Tibial artery (tissue), 4 donors: ENCODE results near the gene OTOS.

ENCODE experiments used
- DNase-seq, 2 donors: peaks; one replicate each; pipeline ENCODE4 v3.0.0-alpha.2; 2019
- H3K27ac ChIP-seq, 2 donors: fragments of 200-600 bp; sonication (generic) in 1 of 2; 1 replicate in 1 of 2; 2 replicates in 1 of 2; pipeline ENCODE4 v1.5.1; 2018 to 2019; ENCODE audit warnings: mild to moderate bottlenecking in 1 of 2
- H3K27me3 ChIP-seq, 2 donors: fragments of 200-600 bp; sonication (generic) in 1 of 2; one replicate each; pipeline versions ENCODE4 v1.5.1 to v1.6.0; 2016 to 2019
- H3K36me3 ChIP-seq, 3 donors: fragments of 200-600 bp; sonication (generic) in 2 of 3; one replicate each; pipeline ENCODE4 v1.5.1; 2016 to 2019; ENCODE audit warnings: mild to moderate bottlenecking in 2 of 3
- H3K4me1 ChIP-seq, 4 donors: fragments of 200-600 bp; sonication (generic) in 2 of 4; 1 replicate in 3 of 4; 2 replicates in 1 of 4; pipeline ENCODE4 v1.5.1; 2016 to 2019
- H3K4me3 ChIP-seq, 2 donors: fragments of 200-600 bp; sonication (generic) in 1 of 2; 1 replicate in 1 of 2; 2 replicates in 1 of 2; pipeline ENCODE4 v1.5.1; 2018 to 2019; ENCODE audit warnings: mild to moderate bottlenecking in 2 of 2
- H3K9me3 ChIP-seq, 3 donors: fragments of 200-600 bp; sonication (generic) in 1 of 3; one replicate each; pipeline ENCODE4 v1.5.1; 2016 to 2019
- intact Hi-C: fragments of 100-400 bp; cut with DNase I; formaldehyde crosslinking; loops from one replicate; pipeline ENCODE4 v1.15.0; 2023; ENCODE audit warnings: low total_unique reads
- TF ChIP-seq, protein P1 (sequence below), 2 experiments: fragments of 200-600 bp in 1 of 2; fragments of 450-650 bp in 1 of 2; IDR thresholded peaks; one replicate each; pipeline ENCODE4 v1.5.1; 2017 to 2019; ENCODE audit warnings: antibody characterized with exemption in 2 of 2, mild to moderate bottlenecking in 1 of 2, moderate library complexity in 1 of 2

OTOS gene

DNA sequence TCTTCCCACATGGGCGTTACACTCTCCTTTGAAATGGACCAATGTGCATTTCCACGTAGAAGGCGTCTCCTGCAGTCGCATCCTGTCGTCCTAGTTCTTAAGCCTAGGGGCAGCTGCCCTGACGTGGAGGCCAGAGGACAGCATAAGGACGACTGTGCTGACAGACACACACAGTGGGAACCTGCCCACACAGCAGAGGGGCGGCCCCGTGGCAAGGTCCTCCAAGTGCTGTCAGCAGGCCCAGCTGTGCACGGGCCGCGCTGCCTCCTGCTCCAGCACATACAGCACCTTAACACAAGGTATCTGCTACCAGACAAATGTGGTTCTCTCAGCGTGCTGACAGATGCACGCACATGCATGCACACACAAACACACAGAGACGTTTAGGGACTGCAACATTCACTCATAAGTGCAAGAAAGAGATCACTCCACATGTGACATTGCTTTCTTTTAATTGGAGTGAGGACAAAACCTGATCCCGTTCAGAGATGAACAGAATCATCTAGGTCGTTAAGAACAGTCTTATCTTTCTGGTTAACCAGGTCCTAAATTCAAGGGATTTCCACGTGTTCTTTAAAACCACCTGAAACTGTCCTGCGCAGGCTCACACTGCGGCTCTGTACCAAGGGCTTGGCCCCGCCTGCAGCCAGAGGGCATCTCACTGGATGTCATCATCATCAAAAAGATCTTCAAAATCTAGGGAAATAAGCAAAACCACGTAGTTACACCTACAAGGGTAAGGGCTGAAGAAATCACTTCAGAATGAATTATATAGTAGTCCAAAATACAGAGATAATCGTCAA, 9.9 kb downstream of the OTOS start:
- peaks cover 70 to 82% (median 81%) of the 10 kb centered on the region in 3 donors for H3K36me3 ChIP-seq
- intact Hi-C loops = no loop called here
- no peaks in the 10 kb centered on the region for H3K27me3 ChIP-seq

DNA sequence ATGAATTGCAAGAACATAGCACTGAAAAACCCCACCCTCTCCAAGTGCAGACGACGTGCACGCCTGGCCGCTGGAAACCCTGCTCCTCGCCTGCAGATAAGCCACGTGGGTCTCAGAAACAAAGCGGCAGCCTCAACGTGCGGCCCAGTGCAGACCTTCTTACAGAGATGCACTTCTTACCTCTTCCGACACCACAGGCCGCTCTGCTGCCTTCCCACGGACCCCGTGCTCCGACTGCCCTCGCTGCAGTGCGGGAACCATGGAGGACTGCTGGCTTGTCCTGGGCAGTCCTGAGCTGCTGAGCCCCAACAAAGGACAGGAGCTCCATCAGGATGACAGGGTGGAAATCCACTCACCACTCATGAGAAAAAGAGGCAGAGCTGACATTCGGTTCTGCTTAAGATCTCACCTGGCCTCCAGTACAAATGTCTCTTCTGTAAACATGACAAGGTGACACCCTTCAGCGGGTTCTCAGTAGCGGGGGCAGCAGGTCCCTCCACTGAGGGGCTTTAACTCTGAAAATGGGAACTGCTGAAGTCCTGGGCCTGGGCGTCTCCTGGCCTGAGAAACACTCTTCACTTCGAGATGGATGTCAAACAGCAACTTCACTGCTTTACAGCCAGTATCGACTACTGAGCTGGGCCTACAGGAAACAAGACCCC, 10.6 kb downstream of the OTOS start:
- H3K36me3 ChIP-seq = peaks cover 70 to 82% (median 81%) of the 10 kb centered on the region in 3 donors
- peaks cover 0 to 8% (median 2%) of the 10 kb centered on the region in 4 donors for H3K4me1 ChIP-seq
- peak; percentile 3 to 53 for DNase-seq
- intact Hi-C loops = loop anchor here (5.0 kb wide), 1 partner anchor 1428 kb away; no protein-coding TSS in a partner anchor
- peaks cover 0 to 11% (median 5%) of the 10 kb centered on the region in 3 donors for H3K9me3 ChIP-seq
- no peak overlapping the region for H3K4me3 ChIP-seq
- H3K27me3 ChIP-seq = no peaks in the 10 kb centered on the region
- TF ChIP-seq, protein P1, sequence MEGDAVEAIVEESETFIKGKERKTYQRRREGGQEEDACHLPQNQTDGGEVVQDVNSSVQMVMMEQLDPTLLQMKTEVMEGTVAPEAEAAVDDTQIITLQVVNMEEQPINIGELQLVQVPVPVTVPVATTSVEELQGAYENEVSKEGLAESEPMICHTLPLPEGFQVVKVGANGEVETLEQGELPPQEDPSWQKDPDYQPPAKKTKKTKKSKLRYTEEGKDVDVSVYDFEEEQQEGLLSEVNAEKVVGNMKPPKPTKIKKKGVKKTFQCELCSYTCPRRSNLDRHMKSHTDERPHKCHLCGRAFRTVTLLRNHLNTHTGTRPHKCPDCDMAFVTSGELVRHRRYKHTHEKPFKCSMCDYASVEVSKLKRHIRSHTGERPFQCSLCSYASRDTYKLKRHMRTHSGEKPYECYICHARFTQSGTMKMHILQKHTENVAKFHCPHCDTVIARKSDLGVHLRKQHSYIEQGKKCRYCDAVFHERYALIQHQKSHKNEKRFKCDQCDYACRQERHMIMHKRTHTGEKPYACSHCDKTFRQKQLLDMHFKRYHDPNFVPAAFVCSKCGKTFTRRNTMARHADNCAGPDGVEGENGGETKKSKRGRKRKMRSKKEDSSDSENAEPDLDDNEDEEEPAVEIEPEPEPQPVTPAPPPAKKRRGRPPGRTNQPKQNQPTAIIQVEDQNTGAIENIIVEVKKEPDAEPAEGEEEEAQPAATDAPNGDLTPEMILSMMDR (IDR thresholded peaks at IDR 0.05) = no peak
- no peak overlapping the region for H3K27ac ChIP-seq

More for the DNA sequence above, 9.9 kb downstream of the OTOS start:
- TF ChIP-seq, protein P1 (IDR thresholded peaks at IDR 0.05) = no peak
- Histone ChIP-seq H3K9me3 (peaks cover 0 to 11% (median 5%) of the 10 kb centered on the region in 3 donors), H3K4me3 (no peak overlapping the region), H3K27ac (no peak overlapping the region), H3K4me1 (peaks cover 0 to 15% (median 9%) of the 10 kb centered on the region in 4 donors)
- peak; percentile 9 to 34 for DNase-seq

DNA sequence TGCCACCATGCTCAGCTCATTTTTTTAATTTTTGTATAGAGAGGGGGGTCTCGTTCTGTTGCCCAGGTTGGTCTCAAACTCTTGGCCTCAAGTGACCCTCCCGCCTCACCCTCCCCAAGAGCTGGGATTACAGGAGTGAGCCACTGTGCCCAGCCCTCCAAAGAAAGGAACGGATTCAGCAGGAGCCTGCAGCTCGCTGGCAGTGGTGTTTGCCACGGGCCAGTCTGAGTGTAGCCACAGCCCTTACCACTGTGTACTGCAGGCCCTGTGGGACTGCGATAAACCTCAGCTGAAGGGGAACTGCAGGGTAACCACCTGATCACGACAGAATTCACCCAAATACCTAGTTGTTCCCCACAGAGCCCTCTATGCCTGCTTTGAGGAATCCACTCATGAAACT, 11.1 kb downstream of the OTOS start:
- TF ChIP-seq, protein P1 (IDR thresholded peaks at IDR 0.05) = no peak
- intact Hi-C loops = loop anchor here (5.0 kb wide), 1 partner anchor 1427 kb away; no protein-coding TSS in a partner anchor
- Histone ChIP-seq H3K27me3 (no peaks in the 10 kb centered on the region), H3K36me3 (peaks cover 70 to 82% (median 81%) of the 10 kb centered on the region in 3 donors), H3K4me1 (peaks cover 0 to 3% (median 0%) of the 10 kb centered on the region in 4 donors), H3K4me3 (no peak overlapping the region), H3K27ac (no peak overlapping the region), H3K9me3 (peaks cover 0 to 11% (median 5%) of the 10 kb centered on the region in 3 donors)
- peak; percentile 3 to 39 for DNase-seq

DNA sequence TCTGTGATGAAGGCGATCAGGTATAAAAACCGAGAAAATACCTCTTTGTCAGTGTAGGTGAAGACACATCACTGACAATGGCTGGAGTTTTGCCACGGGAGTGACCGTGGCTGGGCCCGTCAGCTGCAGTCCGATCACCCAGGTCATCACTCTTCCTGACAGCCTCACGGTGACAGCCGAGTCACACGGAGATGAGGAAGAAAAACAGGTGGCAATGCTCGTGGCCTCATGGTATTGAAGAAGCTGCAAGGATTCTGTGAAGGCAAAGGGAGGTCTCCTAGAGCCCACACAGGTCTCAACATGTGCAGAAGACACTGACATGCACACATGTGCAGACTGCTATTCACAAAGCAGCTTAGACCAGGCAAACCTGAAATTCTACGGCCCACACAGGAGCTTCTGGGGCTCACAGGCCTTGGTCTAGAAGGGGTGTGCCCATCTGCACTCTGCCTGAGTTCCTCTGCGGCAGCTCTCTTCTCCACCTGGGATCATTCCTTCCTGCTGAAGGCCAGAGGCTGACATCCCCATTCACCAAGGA, 11.8 kb downstream of the OTOS start:
- Histone ChIP-seq H3K4me3 (no peak overlapping the region), H3K27me3 (no peaks in the 10 kb centered on the region), H3K4me1 (no peaks in the 10 kb centered on the region), H3K9me3 (peaks cover 0 to 11% (median 5%) of the 10 kb centered on the region in 3 donors), H3K27ac (no peak overlapping the region), H3K36me3 (peaks cover 70 to 81% (median 80%) of the 10 kb centered on the region in 3 donors)
- TF ChIP-seq, protein P1 (IDR thresholded peaks at IDR 0.05) = no peak
- intact Hi-C loops = loop anchor here (5.0 kb wide), 1 partner anchor 1426 kb away; no protein-coding TSS in a partner anchor
- DNase-seq = peak; percentile 8 to 43

DNA sequence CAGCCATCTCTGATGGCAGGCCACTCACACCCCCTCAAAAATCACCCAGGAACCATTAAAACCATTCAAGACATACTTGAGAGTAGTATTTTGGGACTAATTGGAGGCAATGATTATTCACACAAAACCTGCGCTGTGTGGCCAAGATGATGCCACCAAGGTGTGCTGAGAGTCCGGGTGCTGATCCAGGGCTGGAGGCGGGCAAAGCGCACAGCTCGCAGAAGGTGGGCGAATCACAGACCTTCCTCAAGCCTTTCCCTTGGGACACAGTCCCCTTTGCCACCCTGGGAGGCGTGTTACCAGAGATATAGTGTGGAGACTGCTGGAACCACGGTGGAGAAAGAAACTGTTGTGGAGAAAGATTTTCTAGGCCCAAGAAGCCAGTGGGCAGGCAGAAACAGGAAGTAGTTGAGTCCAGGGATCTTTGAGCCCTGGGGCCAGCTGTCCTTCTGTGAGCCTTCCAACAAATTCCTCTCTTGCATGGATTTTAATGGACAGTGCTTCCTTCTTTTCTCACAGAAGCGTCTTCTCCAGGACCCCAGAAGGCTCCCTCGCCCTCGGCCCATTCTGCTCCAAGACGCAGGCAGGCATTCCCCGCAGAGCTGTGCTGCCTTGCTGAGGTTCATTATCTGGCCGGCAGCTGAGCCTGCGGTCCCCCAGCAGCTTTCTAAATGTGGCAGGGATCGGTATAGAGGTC, 12.4 kb downstream of the OTOS start:
- DNase-seq = peak in 1 of 2 donors; percentile 10
- intact Hi-C loops = loop anchor here (5.0 kb wide), 1 partner anchor 1426 kb away; no protein-coding TSS in a partner anchor

More for the DNA sequence above, 12.4 kb downstream of the OTOS start:
- Histone ChIP-seq H3K4me1 (no peaks in the 10 kb centered on the region), H3K36me3 (peaks cover 64 to 75% (median 74%) of the 10 kb centered on the region in 3 donors), H3K4me3 (no peak overlapping the region), H3K27ac (no peak overlapping the region), H3K27me3 (no peaks in the 10 kb centered on the region), H3K9me3 (peaks cover 0 to 11% (median 5%) of the 10 kb centered on the region in 3 donors)
- TF ChIP-seq, protein P1 (IDR thresholded peaks at IDR 0.05) = no peak
